Measurements from ENCODE around the gene PDZK1IP1. TPM values are rescaled to one million over a fixed set of nuclear protein-coding genes. Genes with fewer than 3 reads are reported as not detected.
A peak's percentile ranks its signal among the peaks of the same experiment; 100 is the strongest.

The PDZK1IP1 gene, protein sequence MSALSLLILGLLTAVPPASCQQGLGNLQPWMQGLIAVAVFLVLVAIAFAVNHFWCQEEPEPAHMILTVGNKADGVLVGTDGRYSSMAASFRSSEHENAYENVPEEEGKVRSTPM
- not detected in 2 replicates for total RNA-seq
- long read RNA-seq = 0 reads

DNA sequence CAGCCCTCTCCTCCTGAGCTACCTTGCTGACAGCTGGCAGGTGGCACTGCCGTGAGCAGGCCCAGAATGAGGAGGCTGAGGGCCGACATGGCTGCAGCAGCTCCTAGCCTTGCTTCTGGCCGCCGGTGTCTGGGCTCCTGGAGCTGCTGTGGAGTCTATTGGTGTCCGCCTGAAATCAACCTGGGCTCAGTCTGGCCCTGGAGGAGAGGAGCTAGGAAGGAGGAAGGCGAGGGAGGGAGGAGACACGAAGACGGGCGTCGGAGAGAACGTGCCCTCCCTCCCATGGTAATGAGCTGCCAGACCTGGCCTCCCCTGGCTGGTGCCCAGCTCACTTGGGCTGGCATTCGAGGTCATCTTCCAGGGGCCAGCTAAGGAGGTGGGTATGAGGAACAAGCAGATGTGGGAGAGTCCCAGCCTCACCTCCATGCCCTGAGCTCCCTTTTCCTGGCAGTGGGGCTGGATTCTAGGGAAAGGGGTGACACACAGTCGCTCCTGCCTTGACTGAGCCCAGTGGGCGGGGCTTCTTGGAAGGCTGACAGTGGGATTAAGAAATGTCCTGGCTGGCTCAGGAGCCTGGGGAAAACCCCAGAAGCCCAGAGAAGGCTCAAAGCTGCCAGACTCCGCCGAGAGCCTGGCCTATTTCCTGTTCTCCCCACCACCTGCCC lies at the start of gene PDZK1IP1:
TSS of gene PDZK1IP1 (minus strand) at position 193 of the 665 bp plus-strand sequence. CDS start at position 89, 104 bp downstream.
- no peak within 1 kb of the TSS for H3K4me3 Mint-ChIP-seq (ENCODE audit: unreplicated experiment)
- peaks cover 8% of the 10 kb centered on the region for H3K27me3 Mint-ChIP-seq (ENCODE audit: unreplicated experiment)
- H3K27ac Mint-ChIP-seq (ENCODE audit: unreplicated experiment) = no peak within 1 kb of the TSS
- peak; percentile 82 for DNase-seq (ENCODE audit: extremely low spot score, unreplicated experiment)
- H3K9me3 Mint-ChIP-seq (ENCODE audit: unreplicated experiment) = no peaks in the 10 kb centered on the region
- no peaks in the 10 kb centered on the region for H3K36me3 Mint-ChIP-seq (ENCODE audit: unreplicated experiment)
- TF ChIP-seq, protein P1, sequence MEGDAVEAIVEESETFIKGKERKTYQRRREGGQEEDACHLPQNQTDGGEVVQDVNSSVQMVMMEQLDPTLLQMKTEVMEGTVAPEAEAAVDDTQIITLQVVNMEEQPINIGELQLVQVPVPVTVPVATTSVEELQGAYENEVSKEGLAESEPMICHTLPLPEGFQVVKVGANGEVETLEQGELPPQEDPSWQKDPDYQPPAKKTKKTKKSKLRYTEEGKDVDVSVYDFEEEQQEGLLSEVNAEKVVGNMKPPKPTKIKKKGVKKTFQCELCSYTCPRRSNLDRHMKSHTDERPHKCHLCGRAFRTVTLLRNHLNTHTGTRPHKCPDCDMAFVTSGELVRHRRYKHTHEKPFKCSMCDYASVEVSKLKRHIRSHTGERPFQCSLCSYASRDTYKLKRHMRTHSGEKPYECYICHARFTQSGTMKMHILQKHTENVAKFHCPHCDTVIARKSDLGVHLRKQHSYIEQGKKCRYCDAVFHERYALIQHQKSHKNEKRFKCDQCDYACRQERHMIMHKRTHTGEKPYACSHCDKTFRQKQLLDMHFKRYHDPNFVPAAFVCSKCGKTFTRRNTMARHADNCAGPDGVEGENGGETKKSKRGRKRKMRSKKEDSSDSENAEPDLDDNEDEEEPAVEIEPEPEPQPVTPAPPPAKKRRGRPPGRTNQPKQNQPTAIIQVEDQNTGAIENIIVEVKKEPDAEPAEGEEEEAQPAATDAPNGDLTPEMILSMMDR (IDR thresholded peaks at IDR 0.05) = no peak
- H3K4me1 Mint-ChIP-seq (ENCODE audit: unreplicated experiment) = peaks cover 11% of the 10 kb centered on the region

DNA sequence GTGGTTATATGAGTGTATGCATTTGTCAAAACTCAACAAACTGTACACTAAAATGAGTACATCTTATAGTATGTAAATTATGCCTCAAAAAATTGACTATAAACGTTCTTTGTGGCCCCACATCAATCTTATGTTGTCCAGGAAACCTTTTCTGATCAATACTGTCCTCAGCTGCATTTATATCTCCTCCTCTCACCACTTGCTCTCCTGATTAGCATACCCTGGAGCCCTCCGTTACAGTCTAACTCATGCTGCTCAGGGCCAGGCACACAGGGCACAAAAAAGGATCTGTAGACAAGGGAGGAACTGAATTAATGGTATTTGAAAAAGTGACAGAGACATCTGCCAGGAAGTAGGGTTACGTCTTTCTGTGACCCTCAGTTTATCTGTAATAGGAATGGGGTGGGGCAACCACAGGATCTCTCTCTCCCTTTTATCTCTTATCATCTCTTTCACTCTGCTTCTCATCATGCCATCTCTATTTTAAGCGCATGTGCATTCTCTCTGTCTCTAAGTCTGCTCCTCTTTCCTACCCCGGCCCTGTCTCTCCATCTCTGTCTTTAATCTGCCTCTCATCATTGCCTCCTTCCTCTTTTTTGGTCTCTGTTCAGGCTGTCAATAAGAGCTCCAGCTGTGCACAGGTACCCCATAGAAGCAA lies 49.2 kb upstream of the PDZK1IP1 start:
- TF ChIP-seq, protein P1 (IDR thresholded peaks at IDR 0.05) = no peak
- Mint-ChIP-seq H3K4me1 (ENCODE audit: unreplicated experiment) (peaks cover 4% of the 10 kb centered on the region), H3K36me3 (ENCODE audit: unreplicated experiment) (no peaks in the 10 kb centered on the region), H3K27me3 (ENCODE audit: unreplicated experiment) (peaks cover 56% of the 10 kb centered on the region), H3K4me3 (ENCODE audit: unreplicated experiment) (no peak overlapping the region), H3K27ac (ENCODE audit: unreplicated experiment) (no peak overlapping the region), H3K9me3 (ENCODE audit: unreplicated experiment) (no peaks in the 10 kb centered on the region)
- no peak for DNase-seq (ENCODE audit: extremely low spot score, unreplicated experiment)

DNA sequence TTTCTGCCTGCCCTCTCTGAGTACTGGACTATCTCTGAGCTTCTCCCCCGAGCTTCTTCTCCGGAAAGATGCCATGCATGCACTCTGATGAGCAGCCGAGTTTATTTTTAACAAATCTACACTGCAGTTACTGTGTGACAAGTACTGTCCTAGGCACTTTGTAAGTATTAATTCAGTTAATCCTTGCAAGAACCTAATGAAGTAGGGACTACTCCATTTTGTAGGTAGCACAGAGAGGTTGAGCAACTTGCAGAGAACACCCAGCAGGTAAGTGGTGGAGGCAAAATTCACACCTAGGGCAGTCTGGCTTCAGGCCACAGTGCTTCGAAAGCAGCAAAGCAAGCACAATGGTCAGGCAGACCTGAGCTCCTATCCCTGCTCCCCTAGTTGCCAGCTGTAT lies 46.0 kb upstream of the PDZK1IP1 start:
- no peaks in the 10 kb centered on the region for H3K9me3 Mint-ChIP-seq (ENCODE audit: unreplicated experiment)
- no peak overlapping the region for H3K27ac Mint-ChIP-seq (ENCODE audit: unreplicated experiment)
- DNase-seq (ENCODE audit: extremely low spot score, unreplicated experiment) = no peak
- TF ChIP-seq, protein P1 (IDR thresholded peaks at IDR 0.05) = no peak
- peaks cover 8% of the 10 kb centered on the region for H3K36me3 Mint-ChIP-seq (ENCODE audit: unreplicated experiment)
- peaks cover 66% of the 10 kb centered on the region for H3K27me3 Mint-ChIP-seq (ENCODE audit: unreplicated experiment)
- H3K4me3 Mint-ChIP-seq (ENCODE audit: unreplicated experiment) = no peak overlapping the region
- H3K4me1 Mint-ChIP-seq (ENCODE audit: unreplicated experiment) = peaks cover 15% of the 10 kb centered on the region

DNA sequence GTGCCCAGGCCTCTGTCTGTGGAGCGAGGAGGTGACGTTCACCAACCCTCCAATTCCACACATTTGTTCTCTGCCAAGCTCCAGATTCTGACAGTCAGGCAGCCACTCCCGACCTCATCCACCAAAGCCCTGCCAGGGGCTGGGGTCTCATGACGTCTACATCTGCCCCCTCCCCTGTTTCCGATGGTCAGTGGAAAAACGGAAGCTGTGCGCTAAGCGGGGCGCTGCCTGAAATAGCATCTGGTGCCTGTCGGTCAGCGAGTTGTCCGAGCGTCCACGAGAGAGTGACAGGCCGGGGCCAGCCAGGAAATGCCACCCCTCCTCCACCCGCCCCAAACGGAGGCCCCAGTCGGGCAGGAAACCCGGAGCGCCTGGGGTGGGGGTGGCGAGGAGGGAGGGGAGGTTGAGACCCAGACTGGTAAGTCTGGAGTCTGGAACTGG lies 45.4 kb upstream of the PDZK1IP1 start:
- Mint-ChIP-seq H3K27me3 (ENCODE audit: unreplicated experiment) (peaks cover 72% of the 10 kb centered on the region), H3K9me3 (ENCODE audit: unreplicated experiment) (no peaks in the 10 kb centered on the region), H3K36me3 (ENCODE audit: unreplicated experiment) (peaks cover 8% of the 10 kb centered on the region), H3K27ac (ENCODE audit: unreplicated experiment) (no peak overlapping the region), H3K4me1 (ENCODE audit: unreplicated experiment) (peaks cover 17% of the 10 kb centered on the region), H3K4me3 (ENCODE audit: unreplicated experiment) (no peak overlapping the region)
- TF ChIP-seq, protein P1 (IDR thresholded peaks at IDR 0.05) = no peak
- no peak for DNase-seq (ENCODE audit: extremely low spot score, unreplicated experiment)

DNA sequence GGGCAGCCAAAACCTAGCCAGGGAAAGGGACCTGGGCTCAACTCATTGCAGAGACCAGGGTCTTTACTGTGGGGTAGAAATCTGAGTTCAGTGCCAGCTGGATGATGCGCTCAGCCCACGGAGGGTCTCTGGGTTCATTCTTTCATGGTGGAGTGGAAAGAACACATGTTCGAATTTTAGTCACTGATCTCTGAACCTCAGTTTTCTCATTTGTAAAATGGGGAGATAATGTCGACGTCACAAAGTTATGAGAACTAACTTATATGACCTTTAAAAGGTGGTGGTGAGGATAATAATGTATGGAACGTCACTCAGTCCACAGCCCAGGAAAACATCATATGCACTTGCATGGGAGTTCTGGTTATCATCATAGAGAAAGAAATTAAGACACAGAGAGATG lies 43.4 kb upstream of the PDZK1IP1 start:
- DNase-seq (ENCODE audit: extremely low spot score, unreplicated experiment) = no peak
- H3K27ac Mint-ChIP-seq (ENCODE audit: unreplicated experiment) = no peak overlapping the region
- H3K27me3 Mint-ChIP-seq (ENCODE audit: unreplicated experiment) = peaks cover 80% of the 10 kb centered on the region
- no peaks in the 10 kb centered on the region for H3K9me3 Mint-ChIP-seq (ENCODE audit: unreplicated experiment)
- TF ChIP-seq, protein P1 (IDR thresholded peaks at IDR 0.05) = no peak
- H3K4me3 Mint-ChIP-seq (ENCODE audit: unreplicated experiment) = no peak overlapping the region
- H3K4me1 Mint-ChIP-seq (ENCODE audit: unreplicated experiment) = peaks cover 20% of the 10 kb centered on the region
- H3K36me3 Mint-ChIP-seq (ENCODE audit: unreplicated experiment) = peaks cover 8% of the 10 kb centered on the region

Data from osteocyte (in vitro differentiated cells).